Kidney epithelial cell (primary cell): ENCODE results near the gene SELENOS. TPM values are rescaled to one million over a fixed set of nuclear protein-coding genes. Genes with fewer than 3 reads are reported as not detected.
A peak's percentile ranks its signal among the peaks of the same experiment; 100 is the strongest.
"Not testable (repeated sequence)": the region's sequence is repeated elsewhere in the genome, so short reads cannot be mapped to it uniquely, and the experiment has no call there.

Experiments used
- DNase-seq: peaks from one replicate; pipeline ENCODE4 v3.0.0-alpha.2; 2010; ENCODE audit warnings: low read depth
- H3K27me3 ChIP-seq: 2 replicates; pipeline ENCODE4 v1.6.0; 2011; ENCODE audit warnings: low read length; ENCODE audit not compliant: control insufficient read depth, insufficient read depth
- H3K36me3 ChIP-seq: 2 replicates; pipeline ENCODE4 v1.5.1; 2011; ENCODE audit warnings: low read length; ENCODE audit not compliant: control insufficient read depth, insufficient read depth
- H3K4me3 ChIP-seq: 2 replicates; pipeline ENCODE4 v1.5.1; 2011; ENCODE audit warnings: low read depth, mild to moderate bottlenecking, control low read depth, low read length
- CTCF ChIP-seq: IDR thresholded peaks from 2 replicates; pipeline ENCODE4 v1.5.1; 2011; ENCODE audit warnings: mild to moderate bottlenecking, moderate library complexity, low read length, control low read depth, inconsistent platforms; ENCODE audit not compliant: insufficient read depth, poor library complexity, severe bottlenecking
- total RNA-seq: library from RNA; depleted of rRNA; stranded (reverse); fragments of >200 nt; gene quantifications from 2 replicates; pipeline ENCODE4 v1.2.3, GENCODE V29; 2015

SELENOS gene
- total RNA-seq, 1 donor from 2014 or later = 142 TPM

GRCh38 chr15:101296418-101297405 is 19.4 kb upstream of the SELENOS start:
- DNase-seq = no peak
- no peaks in the 10 kb centered on the region for H3K27me3 ChIP-seq
- H3K4me3 ChIP-seq = no peak overlapping the region
- no peak for TF ChIP-seq CTCF
- no peaks in the 10 kb centered on the region for H3K36me3 ChIP-seq

GRCh38 chr15:101295607-101296161 is 18.4 kb upstream of the SELENOS start:
- H3K27me3 ChIP-seq = no peaks in the 10 kb centered on the region
- no peaks in the 10 kb centered on the region for H3K36me3 ChIP-seq
- no peak for DNase-seq
- TF ChIP-seq CTCF = no peak
- H3K4me3 ChIP-seq = peak overlapping the region; percentile 97

GRCh38 chr15:101294731-101295606 is 17.7 kb upstream of the SELENOS start, which contains the start of gene SNRPA1:
TSS of gene SNRPA1 (minus strand) at chr15:101295248. CDS start at chr15:101295178, 70 bp downstream.
- Histone ChIP-seq H3K4me3 (peak within 1 kb of the TSS; percentile 97), H3K36me3 (no peaks in the 10 kb centered on the region), H3K27me3 (no peaks in the 10 kb centered on the region)
- DNase-seq = peak; percentile 67
- no peak for TF ChIP-seq CTCF

- H3K27me3 ChIP-seq = no peaks in the 10 kb centered on the region
- H3K36me3 ChIP-seq = peaks cover 1% of the 10 kb centered on the region
- no peak for TF ChIP-seq CTCF
- DNase-seq = no peak
- H3K4me3 ChIP-seq = peak overlapping the region; percentile 97
These were observed 15.8 kb upstream of the SELENOS start for GRCh38 chr15:101293122-101293521.

GRCh38 chr15:101288905-101289513 is 11.7 kb upstream of the SELENOS start:
- peak; percentile 23 for DNase-seq
- H3K4me3 ChIP-seq = no peak overlapping the region
- peak; percentile 65 for TF ChIP-seq CTCF
- no peaks in the 10 kb centered on the region for H3K27me3 ChIP-seq
- peaks cover 1% of the 10 kb centered on the region for H3K36me3 ChIP-seq

GRCh38 chr15:101287342-101287741 is 10.1 kb upstream of the SELENOS start:
- DNase-seq, H3K36me3 ChIP-seq, H3K4me3 ChIP-seq, H3K27me3 ChIP-seq: not testable (repeated sequence)
